Endothelial cell of umbilical vein (primary cell): ENCODE data around the gene BCAS3. TPM values are rescaled to one million over a fixed set of nuclear protein-coding genes. Genes with fewer than 3 reads are reported as not detected.

ENCODE experiments used
- BruUV-seq: library from RNA; stranded (reverse); fragments of 400-500 nt; replicated peaks from 2 replicates; lab custom pipeline; 2021; lab: Mats Ljungman, UMichigan
- CTCF ChIA-PET: fragments of 300-600, 350-600 bp; sonication (Branson Sonifier 250); formaldehyde crosslinking; loops from one replicate; lab custom pipeline; 2021; ENCODE audit warnings: antibody characterized with exemption, inconsistent platforms; lab: Charles Lee
- POLR2A ChIA-PET: fragments of 300-600, 350-600 bp; sonication (Branson Sonifier 250); formaldehyde crosslinking; loops from one replicate; lab custom pipeline; 2021; ENCODE audit warnings: antibody characterized with exemption, inconsistent platforms; lab: Charles Lee
- DNase-seq: peaks from one replicate; pipeline ENCODE4 v3.0.0-alpha.2; 2011; ENCODE audit warnings: low read depth, low spot score
- FAIRE-seq: peaks from 2 replicates; lab custom pipeline; 2011; peaks lifted over from hg19 to GRCh38; lab: Jason Lieb, UNC
- H2AFZ ChIP-seq: 2 replicates; pipeline ENCODE4 v1.6.0; 2012; ENCODE audit warnings: low read depth, low read length, control low read depth, inconsistent platforms
- H3K27ac ChIP-seq: 2 replicates; pipeline ENCODE4 v1.5.1; 2011; ENCODE audit warnings: low read depth, mild to moderate bottlenecking, control low read depth, low read length, moderate library complexity; ENCODE audit not compliant: insufficient read depth
- H3K27me3 ChIP-seq, 2 experiments: 2 replicates each; pipeline versions ENCODE4 v1.6.0 to v1.6.1; 2011; ENCODE audit warnings: low read length in 2 of 2, mixed read lengths in 1 of 2; ENCODE audit not compliant: control insufficient read depth in 2 of 2, insufficient read depth in 2 of 2
- H3K36me3 ChIP-seq, 2 experiments: 2 replicates in 1 of 2; 3 replicates in 1 of 2; pipeline ENCODE4 v1.5.1; 2011; ENCODE audit warnings: low read length in 2 of 2, mild to moderate bottlenecking in 1 of 2, moderate library complexity in 1 of 2; ENCODE audit not compliant: control insufficient read depth in 2 of 2, insufficient read depth in 2 of 2; ENCODE audit errors: extremely low read depth in 1 of 2
- H3K4me1 ChIP-seq: 3 replicates; pipeline ENCODE4 v1.5.1; 2011; ENCODE audit warnings: mild to moderate bottlenecking, low read length; ENCODE audit not compliant: control insufficient read depth, insufficient read depth; ENCODE audit errors: extremely low read depth
- H3K4me2 ChIP-seq: 2 replicates; pipeline ENCODE4 v1.6.1; 2011; ENCODE audit warnings: low read length, control low read depth, mixed read lengths; ENCODE audit not compliant: insufficient read depth
- H3K4me3 ChIP-seq, 3 experiments: fragments of 200-600 bp in 1 of 3; sonication (generic), shearing (Covaris generic) in 1 of 3; replicated peaks in 1 of 3; 2 replicates each; pipeline ENCODE4 v1.5.1; 2011 to 2016; ENCODE audit warnings: control low read depth in 3 of 3, low read length in 3 of 3, mild to moderate bottlenecking in 2 of 3, inconsistent platforms in 1 of 3, low read depth in 1 of 3, moderate library complexity in 1 of 3; ENCODE audit not compliant: insufficient read depth in 1 of 3
- H3K79me2 ChIP-seq: 2 replicates; pipeline ENCODE4 v1.6.0; 2012; ENCODE audit warnings: low read length, inconsistent platforms; ENCODE audit not compliant: control insufficient read depth, insufficient read depth
- H3K9ac ChIP-seq: replicated peaks from 2 replicates; pipeline ENCODE3; 2011; ENCODE audit warnings: low read length, control low read depth; ENCODE audit not compliant: insufficient read depth; ENCODE audit errors: extremely low read depth
- H3K9me1 ChIP-seq: replicated peaks from 3 replicates; pipeline ENCODE4 v1.6.0; 2011; ENCODE audit warnings: mild to moderate bottlenecking, low read length; ENCODE audit not compliant: control insufficient read depth, insufficient read depth; ENCODE audit errors: extremely low read depth
- H3K9me3 ChIP-seq: replicated peaks from 2 replicates; pipeline ENCODE4 v1.5.1; 2012; ENCODE audit warnings: low read length, inconsistent platforms; ENCODE audit not compliant: control insufficient read depth, insufficient read depth
- H4K20me1 ChIP-seq: replicated peaks from 2 replicates; pipeline ENCODE3; 2011; ENCODE audit warnings: mild to moderate bottlenecking, low read length; ENCODE audit not compliant: control insufficient read depth, insufficient read depth; ENCODE audit errors: extremely low read depth
- EZH2 ChIP-seq: IDR thresholded peaks from 2 replicates; pipeline ENCODE4 v1.6.1; 2012; ENCODE audit warnings: borderline replicate concordance, low read depth, mild to moderate bottlenecking, moderate library complexity, low read length, inconsistent platforms; ENCODE audit not compliant: severe bottlenecking
- FOS ChIP-seq: IDR thresholded peaks from 2 replicates; pipeline ENCODE4 v1.6.1; 2011; ENCODE audit warnings: mild to moderate bottlenecking, low read length, moderate library complexity, borderline replicate concordance; ENCODE audit not compliant: insufficient read depth
- GATA2 ChIP-seq: IDR thresholded peaks from 2 replicates; pipeline ENCODE4 v1.7.0; 2011; ENCODE audit warnings: low read depth, mild to moderate bottlenecking, moderate library complexity, mixed read lengths, low read length; ENCODE audit not compliant: insufficient read length, insufficient read depth
- JUN ChIP-seq: IDR thresholded peaks from 2 replicates; pipeline ENCODE4 v1.6.1; 2011; ENCODE audit warnings: borderline replicate concordance, low read depth; ENCODE audit not compliant: insufficient read length, insufficient read depth
- MYC ChIP-seq: IDR thresholded peaks from one replicate; pipeline ENCODE4 v1.6.1; 2011; ENCODE audit warnings: mild to moderate bottlenecking, low read depth, low read length
- POLR2A ChIP-seq: IDR thresholded peaks from 2 replicates; pipeline ENCODE4 v1.6.1; 2012; ENCODE audit warnings: low read depth, mild to moderate bottlenecking, control low read depth, low read length
- POLR2AphosphoS5 ChIP-seq: IDR thresholded peaks from 2 replicates; pipeline ENCODE4 v1.6.1; 2012; ENCODE audit warnings: low read depth, mild to moderate bottlenecking, control low read depth, low read length, moderate library complexity; ENCODE audit not compliant: insufficient read depth
- dilution Hi-C: fragments of 300-500 bp; cut with MboI; formaldehyde crosslinking; loops from one replicate; pipeline ENCODE4 v1.15.0; 2019; ENCODE audit warnings: low sequenced_read_pairs; ENCODE audit not compliant: extremely low pct_ligation_motif_present
- intact Hi-C: fragments of 100-400 bp; cut with micrococcal nuclease; formaldehyde crosslinking; loops from one replicate; pipeline ENCODE4 v1.10.0; 2022
- polyA plus RNA-seq, 4 experiments: library from polyadenylated mRNA; depleted of rRNA in 3 of 4; stranded (reverse) in 3 of 4; unstranded in 1 of 4; fragments of >200 nt; gene quantifications; 2 replicates each; pipeline versions ENCODE4 v1.2.1 to v1.2.3, GENCODE V29; 2011 to 2012; ENCODE audit warnings: missing spikeins in 1 of 4
- total RNA-seq: library from RNA; stranded (reverse); gene quantifications from 2 replicates; pipeline ENCODE4 v1.2.3, GENCODE V29; 2021
- TF ChIP-seq, protein P1 (sequence below): IDR thresholded peaks from 2 replicates; pipeline ENCODE4 v1.6.1; 2011; ENCODE audit not compliant: insufficient read depth, insufficient read length
- TF ChIP-seq, protein P2 (sequence below), 2 donors: IDR thresholded peaks; 1 replicate in 1 of 2; 2 replicates in 1 of 2; pipeline ENCODE4 v1.5.1; 2011; ENCODE audit warnings: low read length in 2 of 2, mild to moderate bottlenecking in 2 of 2, moderate library complexity in 2 of 2, control low read depth in 1 of 2, inconsistent platforms in 1 of 2, low read depth in 1 of 2; ENCODE audit not compliant: insufficient read depth in 1 of 2; ENCODE audit errors: extremely low read depth in 1 of 2

BCAS3 gene
- total and polyA plus RNA-seq, 2 donors (not counting 3 experiments of a cell fraction or from before 2014, with no cell fraction given), result 8.2 to 16.0 TPM

DNA sequence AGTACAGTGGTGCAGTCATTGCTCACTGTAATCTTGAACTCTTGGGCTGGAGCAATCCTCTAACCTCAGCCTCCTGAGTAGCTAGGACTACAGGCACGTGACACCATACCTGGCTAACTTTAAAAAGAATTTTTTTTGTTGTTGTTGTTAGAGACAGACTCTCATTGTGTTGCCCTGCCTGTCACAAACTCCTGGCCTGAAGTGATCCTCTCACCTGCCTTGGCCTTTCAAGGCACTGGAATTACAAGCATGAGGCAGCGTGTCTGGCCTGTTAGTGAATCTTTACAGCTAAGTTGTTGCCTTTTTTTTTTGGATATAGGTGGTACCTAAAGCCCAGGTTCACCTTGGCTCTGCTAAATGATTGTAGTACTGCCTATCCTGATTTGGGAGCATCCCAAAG is 290.6 kb downstream of the BCAS3 start:
- intact Hi-C loops (no loop called here), dilution Hi-C loops (no loop called here)
- H3K36me3 ChIP-seq, result no peaks in the 10 kb centered on the region
- no peak overlapping the region for H3K9ac ChIP-seq
- BruUV-seq, result no TSS peak
- no peak overlapping the region for H3K27ac ChIP-seq
- POLR2A ChIA-PET, result no interaction called here
- CTCF ChIA-PET, result no interaction called here
- DNase-seq (no peak), FAIRE-seq (no peak)
- no peak overlapping the region for H3K4me2 ChIP-seq
- no peaks in the 10 kb centered on the region for H3K27me3 ChIP-seq
- TF ChIP-seq MYC (no peak), POLR2A (no peak), EZH2 (no peak), POLR2AphosphoS5 (no peak), FOS (no peak), JUN (no peak), GATA2 (no peak)
- TF ChIP-seq, protein P1, sequence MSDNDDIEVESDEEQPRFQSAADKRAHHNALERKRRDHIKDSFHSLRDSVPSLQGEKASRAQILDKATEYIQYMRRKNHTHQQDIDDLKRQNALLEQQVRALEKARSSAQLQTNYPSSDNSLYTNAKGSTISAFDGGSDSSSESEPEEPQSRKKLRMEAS, result no peak
- TF ChIP-seq, protein P2, sequence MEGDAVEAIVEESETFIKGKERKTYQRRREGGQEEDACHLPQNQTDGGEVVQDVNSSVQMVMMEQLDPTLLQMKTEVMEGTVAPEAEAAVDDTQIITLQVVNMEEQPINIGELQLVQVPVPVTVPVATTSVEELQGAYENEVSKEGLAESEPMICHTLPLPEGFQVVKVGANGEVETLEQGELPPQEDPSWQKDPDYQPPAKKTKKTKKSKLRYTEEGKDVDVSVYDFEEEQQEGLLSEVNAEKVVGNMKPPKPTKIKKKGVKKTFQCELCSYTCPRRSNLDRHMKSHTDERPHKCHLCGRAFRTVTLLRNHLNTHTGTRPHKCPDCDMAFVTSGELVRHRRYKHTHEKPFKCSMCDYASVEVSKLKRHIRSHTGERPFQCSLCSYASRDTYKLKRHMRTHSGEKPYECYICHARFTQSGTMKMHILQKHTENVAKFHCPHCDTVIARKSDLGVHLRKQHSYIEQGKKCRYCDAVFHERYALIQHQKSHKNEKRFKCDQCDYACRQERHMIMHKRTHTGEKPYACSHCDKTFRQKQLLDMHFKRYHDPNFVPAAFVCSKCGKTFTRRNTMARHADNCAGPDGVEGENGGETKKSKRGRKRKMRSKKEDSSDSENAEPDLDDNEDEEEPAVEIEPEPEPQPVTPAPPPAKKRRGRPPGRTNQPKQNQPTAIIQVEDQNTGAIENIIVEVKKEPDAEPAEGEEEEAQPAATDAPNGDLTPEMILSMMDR (IDR thresholded peaks at IDR 0.05; ENCODE audit: extremely low read depth in 1 of 2, insufficient read depth in 1 of 2, low read depth in 1 of 2, low read length in 2 of 2), result no peak
- H3K9me3 ChIP-seq, result no peaks in the 10 kb centered on the region
- no peak overlapping the region for H2AFZ ChIP-seq
- no peaks in the 10 kb centered on the region for H3K9me1 ChIP-seq
- H3K4me3 ChIP-seq, result no peak overlapping the region
- no peaks in the 10 kb centered on the region for H3K4me1 ChIP-seq
- H3K79me2 ChIP-seq, result no peaks in the 10 kb centered on the region
- no peaks in the 10 kb centered on the region for H4K20me1 ChIP-seq
